Measurements from ENCODE around the gene HSPB6.

HSPB6 gene

GRCh38 chr19:35744430-35745327 is 12.2 kb downstream of the HSPB6 start:
- peak; percentile 91 for DNase-seq (ENCODE audit: low read depth)

GRCh38 chr19:35743640-35744429 is 13.0 kb downstream of the HSPB6 start:
- DNase-seq (ENCODE audit: low read depth), result no peak

- no peak for DNase-seq (ENCODE audit: low read depth)
Observed at GRCh38 chr19:35742121-35742724, 14.6 kb downstream of the HSPB6 start, which contains the start of gene IGFLR1. Gene IGFLR1, minus strand, starts transcription at chr19:35742452. Its CDS starts 1,272 bp downstream, at chr19:35741180.

- no peak for DNase-seq (ENCODE audit: low read depth)
Observed at GRCh38 chr19:35741203-35741515, 15.7 kb downstream of the HSPB6 start.

- DNase-seq (ENCODE audit: low read depth), result peak; percentile 90
Observed at GRCh38 chr19:35740423-35741202, 16.2 kb downstream of the HSPB6 start.

GRCh38 chr19:35740108-35740422 is 16.8 kb downstream of the HSPB6 start:
- DNase-seq (ENCODE audit: low read depth), result no peak

- DNase-seq (ENCODE audit: low read depth), result no peak
Observed at GRCh38 chr19:35739275-35740107, 17.3 kb downstream of the HSPB6 start.

- DNase-seq (ENCODE audit: low read depth), result no peak
Observed at GRCh38 chr19:35738887-35739229, 18.0 kb downstream of the HSPB6 start.

GRCh38 chr19:35738021-35738886 is 18.6 kb downstream of the HSPB6 start:
- no peak for DNase-seq (ENCODE audit: low read depth)

- no peak for DNase-seq (ENCODE audit: low read depth)
Observed at GRCh38 chr19:35736913-35737886, 19.6 kb downstream of the HSPB6 start.

- DNase-seq (ENCODE audit: low read depth), result no peak
Observed at GRCh38 chr19:35734889-35735288, 21.9 kb downstream of the HSPB6 start.

- no peak for DNase-seq (ENCODE audit: low read depth)
Observed at GRCh38 chr19:35734273-35734672, 22.6 kb downstream of the HSPB6 start.

- no peak for DNase-seq (ENCODE audit: low read depth)
Observed at GRCh38 chr19:35733180-35734125, 23.4 kb downstream of the HSPB6 start.

- no peak for DNase-seq (ENCODE audit: low read depth)
Observed at GRCh38 chr19:35732540-35733179, 24.2 kb downstream of the HSPB6 start.

GRCh38 chr19:35731779-35732405 is 24.9 kb downstream of the HSPB6 start:
- no peak for DNase-seq (ENCODE audit: low read depth)

- DNase-seq (ENCODE audit: low read depth), result no peak
Observed at GRCh38 chr19:35731353-35731752, 25.5 kb downstream of the HSPB6 start.

- no peak for DNase-seq (ENCODE audit: low read depth)
Observed at GRCh38 chr19:35730326-35730725, 26.5 kb downstream of the HSPB6 start.
